Activated naive CD8-positive, alpha-beta T cell (primary cell): ENCODE measurements around the gene KSR1.
"Not testable (repeated sequence)": the region's sequence is repeated elsewhere in the genome, so short reads cannot be mapped to it uniquely, and the experiment has no call there.

Source experiments
- H3K27ac Mint-ChIP-seq: one replicate; pipeline ENCODE4 v1.8.0; 2021; ENCODE audit warnings: mixed read lengths
- H3K27me3 Mint-ChIP-seq: one replicate; pipeline ENCODE4 v1.8.0; 2021; ENCODE audit warnings: mixed read lengths
- H3K36me3 Mint-ChIP-seq: one replicate; pipeline ENCODE4 v1.8.0; 2021; ENCODE audit warnings: mixed read lengths
- H3K4me1 Mint-ChIP-seq: one replicate; pipeline ENCODE4 v1.8.0; 2021; ENCODE audit warnings: low read depth, mixed read lengths
- H3K4me3 Mint-ChIP-seq: one replicate; pipeline ENCODE4 v1.8.0; 2021; ENCODE audit warnings: mild to moderate bottlenecking, mixed read lengths
- H3K9me3 Mint-ChIP-seq: one replicate; pipeline ENCODE4 v1.8.0; 2021; ENCODE audit warnings: low read depth, mixed read lengths

The KSR1 gene

GRCh38 chr17:27640790-27641189, 184.5 kb downstream of the KSR1 start:
- Mint-ChIP-seq H3K9me3 (no peaks in the 10 kb centered on the region), H3K27ac (no peak overlapping the region), H3K36me3 (peaks cover 2% of the 10 kb centered on the region), H3K4me1 (no peaks in the 10 kb centered on the region), H3K4me3 (no peak overlapping the region), H3K27me3 (no peaks in the 10 kb centered on the region)

- H3K27ac Mint-ChIP-seq: no peak overlapping the region
Measured at GRCh38 chr17:27644586-27644985, 188.3 kb downstream of the KSR1 start.

GRCh38 chr17:27645621-27646020, 189.4 kb downstream of the KSR1 start:
- H3K36me3 Mint-ChIP-seq: not testable (repeated sequence)

More at GRCh38 chr17:27644586-27644985, 188.3 kb downstream of the KSR1 start:
- no peaks in the 10 kb centered on the region for H3K4me1 Mint-ChIP-seq
- H3K9me3 Mint-ChIP-seq: no peaks in the 10 kb centered on the region
- H3K27me3 Mint-ChIP-seq: no peaks in the 10 kb centered on the region
- peaks cover 5% of the 10 kb centered on the region for H3K36me3 Mint-ChIP-seq
- no peak overlapping the region for H3K4me3 Mint-ChIP-seq

GRCh38 chr17:27646232-27646631, 190.0 kb downstream of the KSR1 start:
- no peak overlapping the region for H3K4me3 Mint-ChIP-seq
- no peaks in the 10 kb centered on the region for H3K4me1 Mint-ChIP-seq
- H3K27me3 Mint-ChIP-seq: no peaks in the 10 kb centered on the region
- H3K9me3 Mint-ChIP-seq: no peaks in the 10 kb centered on the region
- peaks cover 6% of the 10 kb centered on the region for H3K36me3 Mint-ChIP-seq
- no peak overlapping the region for H3K27ac Mint-ChIP-seq

More at GRCh38 chr17:27645621-27646020, 189.4 kb downstream of the KSR1 start:
- H3K27ac Mint-ChIP-seq, H3K4me3 Mint-ChIP-seq, H3K9me3 Mint-ChIP-seq, H3K27me3 Mint-ChIP-seq, H3K4me1 Mint-ChIP-seq: not testable (repeated sequence)

- Mint-ChIP-seq H3K36me3 (peaks cover 5% of the 10 kb centered on the region), H3K27ac (no peak overlapping the region), H3K27me3 (no peaks in the 10 kb centered on the region), H3K4me3 (no peak overlapping the region), H3K4me1 (no peaks in the 10 kb centered on the region), H3K9me3 (no peaks in the 10 kb centered on the region)
Measured at GRCh38 chr17:27647765-27648164, 191.5 kb downstream of the KSR1 start.

- H3K9me3 Mint-ChIP-seq, H3K36me3 Mint-ChIP-seq, H3K27me3 Mint-ChIP-seq, H3K27ac Mint-ChIP-seq, H3K4me3 Mint-ChIP-seq, H3K4me1 Mint-ChIP-seq: not testable (repeated sequence)
Measured at GRCh38 chr17:27649111-27649571, 192.9 kb downstream of the KSR1 start.

GRCh38 chr17:27649929-27650328, 193.7 kb downstream of the KSR1 start:
- Mint-ChIP-seq H3K4me3 (no peak overlapping the region), H3K27ac (no peak overlapping the region), H3K9me3 (no peaks in the 10 kb centered on the region)

GRCh38 chr17:27650836-27651235, 194.6 kb downstream of the KSR1 start:
- peaks cover 5% of the 10 kb centered on the region for H3K36me3 Mint-ChIP-seq
- H3K27me3 Mint-ChIP-seq: peaks cover 2% of the 10 kb centered on the region
- H3K4me1 Mint-ChIP-seq: peaks cover 3% of the 10 kb centered on the region
- H3K4me3 Mint-ChIP-seq: no peak overlapping the region
- no peak overlapping the region for H3K27ac Mint-ChIP-seq
- no peaks in the 10 kb centered on the region for H3K9me3 Mint-ChIP-seq

More at GRCh38 chr17:27649929-27650328, 193.7 kb downstream of the KSR1 start:
- Mint-ChIP-seq H3K4me1 (peaks cover 3% of the 10 kb centered on the region), H3K27me3 (peaks cover 2% of the 10 kb centered on the region), H3K36me3 (peaks cover 5% of the 10 kb centered on the region)

- Mint-ChIP-seq H3K4me3 (no peak overlapping the region), H3K9me3 (no peaks in the 10 kb centered on the region), H3K36me3 (peaks cover 5% of the 10 kb centered on the region), H3K27me3 (peaks cover 2% of the 10 kb centered on the region), H3K4me1 (peaks cover 3% of the 10 kb centered on the region), H3K27ac (no peak overlapping the region)
Measured at GRCh38 chr17:27651411-27652345, 195.4 kb downstream of the KSR1 start.

GRCh38 chr17:27653449-27653971, 197.3 kb downstream of the KSR1 start:
- H3K27me3 Mint-ChIP-seq, H3K4me1 Mint-ChIP-seq, H3K36me3 Mint-ChIP-seq, H3K4me3 Mint-ChIP-seq, H3K27ac Mint-ChIP-seq, H3K9me3 Mint-ChIP-seq: not testable (repeated sequence)

- H3K4me1 Mint-ChIP-seq: peaks cover 3% of the 10 kb centered on the region
Measured at GRCh38 chr17:27654136-27654535, 197.9 kb downstream of the KSR1 start.

GRCh38 chr17:27654654-27655524, 198.6 kb downstream of the KSR1 start:
- Mint-ChIP-seq H3K27ac (no peak overlapping the region), H3K4me3 (no peak overlapping the region)

More at GRCh38 chr17:27654136-27654535, 197.9 kb downstream of the KSR1 start:
- Mint-ChIP-seq H3K4me3 (no peak overlapping the region), H3K27ac (no peak overlapping the region), H3K27me3 (peaks cover 4% of the 10 kb centered on the region), H3K9me3 (no peaks in the 10 kb centered on the region), H3K36me3 (peaks cover 2% of the 10 kb centered on the region)

GRCh38 chr17:27655525-27656111, 199.4 kb downstream of the KSR1 start:
- not testable (repeated sequence) for H3K27me3 Mint-ChIP-seq, H3K4me3 Mint-ChIP-seq, H3K36me3 Mint-ChIP-seq, H3K27ac Mint-ChIP-seq, H3K4me1 Mint-ChIP-seq, H3K9me3 Mint-ChIP-seq

More at GRCh38 chr17:27654654-27655524, 198.6 kb downstream of the KSR1 start:
- H3K36me3 Mint-ChIP-seq: peaks cover 2% of the 10 kb centered on the region
- H3K4me1 Mint-ChIP-seq: peaks cover 3% of the 10 kb centered on the region
- H3K27me3 Mint-ChIP-seq: peaks cover 4% of the 10 kb centered on the region
- H3K9me3 Mint-ChIP-seq: no peaks in the 10 kb centered on the region

GRCh38 chr17:27656620-27657019, 200.4 kb downstream of the KSR1 start:
- H3K4me1 Mint-ChIP-seq, H3K36me3 Mint-ChIP-seq, H3K27me3 Mint-ChIP-seq, H3K27ac Mint-ChIP-seq, H3K9me3 Mint-ChIP-seq, H3K4me3 Mint-ChIP-seq: not testable (repeated sequence)
